Left ventricle myocardium inferior (tissue), 1 donor: ENCODE measurements around the gene MSS51. TPM values are rescaled to one million over a fixed set of nuclear protein-coding genes. Genes with fewer than 3 reads are reported as not detected.
"Not testable (repeated sequence)": the region's sequence is repeated elsewhere in the genome, so short reads cannot be mapped to it uniquely, and the experiment has no call there.

ENCODE experiments used
- DNase-seq: peaks from one replicate; pipeline ENCODE4 v3.0.0-alpha.2; 2020
- H3K27ac ChIP-seq: fragments of 200-600 bp; replicated peaks from 2 replicates; pipeline ENCODE4 v1.8.0; 2021
- H3K27me3 ChIP-seq: fragments of 200-600 bp; 2 replicates; pipeline ENCODE4 v1.8.0; 2021; ENCODE audit warnings: low read depth
- H3K36me3 ChIP-seq: fragments of 200-600 bp; 2 replicates; pipeline ENCODE4 v1.8.0; 2021
- H3K4me1 ChIP-seq: fragments of 200-600 bp; 2 replicates; pipeline ENCODE4 v1.8.0; 2021
- H3K4me3 ChIP-seq: fragments of 200-600 bp; 2 replicates; pipeline ENCODE4 v1.8.0; 2021; ENCODE audit warnings: mild to moderate bottlenecking, moderate library complexity
- H3K9me3 ChIP-seq: fragments of 200-600 bp; replicated peaks from 2 replicates; pipeline ENCODE4 v1.8.0; 2021
- intact Hi-C: fragments of 100-400 bp; cut with micrococcal nuclease; formaldehyde crosslinking; loops from one replicate; pipeline ENCODE4 v1.11.0; 2022
- total RNA-seq: library from RNA; stranded (reverse); fragmentation: NEBNext Ultra II Directional; extraction: Animal tissue kit (Norgen Biotek cat#: 25700); gene quantifications from one replicate; pipeline ENCODE4 v1.2.1, GENCODE V29; 2021
- TF ChIP-seq, protein P1 (sequence below): fragments of 200-600 bp; IDR thresholded peaks from 2 replicates; pipeline ENCODE4 v1.8.0; 2021; ENCODE audit warnings: antibody characterized with exemption, mild to moderate bottlenecking, borderline replicate concordance
- donor health status: DM: no; HTN: yes; CAD: no; lungs with severe emphysema.

The MSS51 gene
- total RNA-seq, 1 donor from 2014 or later = 5.9 TPM

DNA sequence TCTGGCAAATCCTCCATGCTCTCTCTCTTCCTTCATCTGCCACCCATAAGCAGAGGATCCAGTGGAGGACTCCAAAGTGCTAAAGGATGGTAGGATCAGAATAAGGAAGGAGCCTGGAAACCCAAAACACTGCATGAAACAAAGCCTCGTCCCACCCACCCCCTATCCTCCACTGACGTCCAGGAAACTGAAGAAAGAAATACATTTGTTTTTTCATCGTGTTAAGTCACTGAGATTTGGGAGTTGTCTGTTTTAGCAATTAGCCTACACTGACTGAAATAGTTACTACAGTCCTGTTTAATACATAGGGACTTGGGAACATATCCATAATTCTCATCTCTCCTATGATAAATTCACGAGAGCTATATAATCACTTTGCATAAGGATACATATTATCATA, 34.3 kb downstream of the MSS51 start:
- no peak for DNase-seq
- H3K9me3 ChIP-seq = no peaks in the 10 kb centered on the region
- TF ChIP-seq, protein P1, sequence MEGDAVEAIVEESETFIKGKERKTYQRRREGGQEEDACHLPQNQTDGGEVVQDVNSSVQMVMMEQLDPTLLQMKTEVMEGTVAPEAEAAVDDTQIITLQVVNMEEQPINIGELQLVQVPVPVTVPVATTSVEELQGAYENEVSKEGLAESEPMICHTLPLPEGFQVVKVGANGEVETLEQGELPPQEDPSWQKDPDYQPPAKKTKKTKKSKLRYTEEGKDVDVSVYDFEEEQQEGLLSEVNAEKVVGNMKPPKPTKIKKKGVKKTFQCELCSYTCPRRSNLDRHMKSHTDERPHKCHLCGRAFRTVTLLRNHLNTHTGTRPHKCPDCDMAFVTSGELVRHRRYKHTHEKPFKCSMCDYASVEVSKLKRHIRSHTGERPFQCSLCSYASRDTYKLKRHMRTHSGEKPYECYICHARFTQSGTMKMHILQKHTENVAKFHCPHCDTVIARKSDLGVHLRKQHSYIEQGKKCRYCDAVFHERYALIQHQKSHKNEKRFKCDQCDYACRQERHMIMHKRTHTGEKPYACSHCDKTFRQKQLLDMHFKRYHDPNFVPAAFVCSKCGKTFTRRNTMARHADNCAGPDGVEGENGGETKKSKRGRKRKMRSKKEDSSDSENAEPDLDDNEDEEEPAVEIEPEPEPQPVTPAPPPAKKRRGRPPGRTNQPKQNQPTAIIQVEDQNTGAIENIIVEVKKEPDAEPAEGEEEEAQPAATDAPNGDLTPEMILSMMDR = no peak
- H3K27me3 ChIP-seq = no peaks in the 10 kb centered on the region
- intact Hi-C loops = no loop called here
- H3K27ac ChIP-seq = no peak overlapping the region
- peaks cover 28% of the 10 kb centered on the region for H3K4me1 ChIP-seq
- no peak overlapping the region for H3K4me3 ChIP-seq
- peaks cover 42% of the 10 kb centered on the region for H3K36me3 ChIP-seq

DNA sequence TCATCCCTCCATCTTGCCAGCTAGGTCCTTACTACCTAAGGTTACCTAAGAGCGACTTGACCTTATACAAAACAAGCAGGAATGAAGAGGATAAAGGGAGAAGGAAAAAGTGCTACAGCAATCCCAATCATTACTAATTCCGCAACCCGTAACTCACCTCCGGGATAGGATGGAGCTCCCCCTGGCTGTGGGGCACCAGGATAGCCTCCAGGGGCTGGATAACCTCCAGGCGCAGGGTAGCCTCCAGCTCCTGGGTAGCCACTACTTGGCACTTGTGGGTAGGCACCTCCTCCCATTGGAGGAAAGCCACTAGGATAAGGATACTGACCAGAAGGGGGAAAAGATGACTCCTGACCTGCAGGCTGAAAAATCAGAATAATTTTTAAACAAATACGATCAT, 35.3 kb downstream of the MSS51 start:
- TF ChIP-seq, protein P1 = no peak
- Histone ChIP-seq H3K27me3 (no peaks in the 10 kb centered on the region), H3K4me3 (no peak overlapping the region), H3K9me3 (peaks cover 3% of the 10 kb centered on the region), H3K36me3 (peaks cover 45% of the 10 kb centered on the region), H3K4me1 (peaks cover 24% of the 10 kb centered on the region), H3K27ac (no peak overlapping the region)
- DNase-seq = no peak
- intact Hi-C loops = no loop called here

DNA sequence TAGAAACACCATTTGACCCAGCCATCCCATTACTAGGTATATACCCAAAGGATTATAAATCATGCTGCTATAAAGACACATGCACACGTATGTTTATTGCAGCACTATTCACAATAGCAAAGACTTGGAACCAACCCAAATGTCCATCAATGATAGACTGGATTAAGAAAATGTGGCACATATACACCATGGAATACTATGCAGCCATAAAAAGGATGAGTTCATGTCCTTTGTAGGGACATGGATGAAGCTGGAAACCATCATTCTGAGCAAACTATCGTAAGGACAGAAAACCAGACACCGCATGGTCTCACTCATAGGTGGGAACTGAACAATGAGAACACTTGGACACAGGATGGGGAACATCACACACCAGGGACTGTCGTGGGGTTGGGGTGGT, 39.0 kb downstream of the MSS51 start:
- H3K27me3 ChIP-seq, DNase-seq, H3K27ac ChIP-seq, intact Hi-C loops, H3K9me3 ChIP-seq, H3K4me1 ChIP-seq, H3K4me3 ChIP-seq: not testable (repeated sequence)
- H3K36me3 ChIP-seq = peaks cover 73% of the 10 kb centered on the region

DNA sequence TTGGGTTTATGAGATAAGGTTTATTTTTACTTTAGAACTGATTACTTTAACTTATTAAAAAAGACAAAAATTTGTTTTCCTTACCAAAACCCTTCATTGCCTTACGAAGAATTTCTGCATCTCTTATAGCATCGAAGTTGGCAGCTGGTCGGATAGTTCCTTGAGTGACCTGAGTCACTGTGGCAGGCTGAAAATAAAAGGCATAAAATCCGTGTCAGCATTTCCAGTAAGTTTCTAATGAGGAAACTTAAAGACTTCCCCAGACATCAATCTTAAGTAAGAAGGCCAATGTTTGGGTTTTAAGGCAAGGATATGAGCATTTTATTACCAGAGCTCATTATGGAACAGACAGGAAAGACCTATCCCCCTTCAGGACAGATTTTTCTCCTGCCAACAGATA, 45.1 kb downstream of the MSS51 start:
- Histone ChIP-seq H3K36me3 (peaks cover 87% of the 10 kb centered on the region), H3K4me3 (no peak overlapping the region), H3K27ac (no peak overlapping the region), H3K4me1 (no peaks in the 10 kb centered on the region), H3K9me3 (no peaks in the 10 kb centered on the region), H3K27me3 (no peaks in the 10 kb centered on the region)
- TF ChIP-seq, protein P1 = no peak
- intact Hi-C loops = no loop called here
- DNase-seq = no peak

DNA sequence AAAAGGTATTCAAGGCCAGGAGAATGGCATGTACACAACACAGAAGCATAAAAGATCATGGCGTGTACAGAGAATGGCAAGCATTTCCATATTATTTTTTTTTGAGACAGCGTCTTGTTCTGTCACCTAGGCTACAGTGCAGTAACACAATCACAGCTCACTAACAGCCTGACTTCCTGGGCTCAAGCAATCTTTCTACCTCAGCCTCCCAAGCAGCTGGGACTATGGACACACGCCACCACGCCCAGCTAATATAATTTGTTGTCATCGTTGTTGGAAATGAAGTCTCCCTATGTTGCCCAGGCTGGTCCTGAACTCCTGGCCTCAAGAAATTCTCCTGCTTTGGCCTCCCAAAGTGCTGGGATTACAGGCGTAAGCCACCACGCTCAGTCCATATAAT, 46.8 kb downstream of the MSS51 start:
- intact Hi-C loops = no loop called here
- H3K36me3 ChIP-seq = peaks cover 97% of the 10 kb centered on the region
- TF ChIP-seq, protein P1 = no peak

DNA sequence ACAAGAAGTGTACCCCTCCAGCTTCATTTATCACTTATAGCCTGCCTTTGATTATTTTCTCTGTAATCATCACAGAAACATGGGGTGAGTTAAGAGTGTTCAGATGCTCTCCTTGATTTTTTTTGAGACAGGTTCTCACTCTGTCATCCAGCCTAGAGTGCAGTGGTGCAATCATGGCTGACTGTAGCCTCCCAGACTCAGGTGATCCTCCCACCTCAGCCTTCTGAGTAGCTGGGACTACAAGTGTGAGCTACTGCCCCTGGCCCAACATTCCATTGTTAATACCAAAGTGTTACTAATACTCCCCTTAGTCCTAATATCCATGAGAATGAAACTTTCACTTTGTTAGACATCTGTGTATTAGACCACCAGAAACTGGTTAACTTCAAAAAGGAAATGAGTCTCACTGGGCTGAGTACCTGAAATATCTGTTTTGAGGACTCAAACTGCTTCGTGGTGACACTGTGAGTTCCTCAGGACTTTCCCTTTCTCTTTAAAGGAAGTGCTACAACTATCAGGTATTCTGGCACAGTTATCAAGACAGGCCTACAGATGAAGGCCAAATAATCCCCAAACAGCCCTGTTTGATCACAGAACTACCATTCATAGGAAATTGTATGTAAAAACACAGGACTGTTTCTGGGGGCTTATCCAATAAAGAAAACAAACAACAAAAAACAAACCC, 54.2 kb downstream of the MSS51 start:
- Histone ChIP-seq H3K4me3 (no peak overlapping the region), H3K27me3 (no peaks in the 10 kb centered on the region), H3K9me3 (no peaks in the 10 kb centered on the region), H3K36me3 (peaks cover 98% of the 10 kb centered on the region), H3K27ac (no peak overlapping the region), H3K4me1 (peaks cover 7% of the 10 kb centered on the region)
- intact Hi-C loops = no loop called here
- DNase-seq = no peak
- TF ChIP-seq, protein P1 = no peak

More for the DNA sequence above, 46.8 kb downstream of the MSS51 start:
- Histone ChIP-seq H3K4me3 (no peak overlapping the region), H3K27ac (no peak overlapping the region), H3K4me1 (no peaks in the 10 kb centered on the region), H3K9me3 (no peaks in the 10 kb centered on the region), H3K27me3 (no peaks in the 10 kb centered on the region)
- no peak for DNase-seq
